ENCODE data around the gene RHOA.

Gene RHOA

DNA sequence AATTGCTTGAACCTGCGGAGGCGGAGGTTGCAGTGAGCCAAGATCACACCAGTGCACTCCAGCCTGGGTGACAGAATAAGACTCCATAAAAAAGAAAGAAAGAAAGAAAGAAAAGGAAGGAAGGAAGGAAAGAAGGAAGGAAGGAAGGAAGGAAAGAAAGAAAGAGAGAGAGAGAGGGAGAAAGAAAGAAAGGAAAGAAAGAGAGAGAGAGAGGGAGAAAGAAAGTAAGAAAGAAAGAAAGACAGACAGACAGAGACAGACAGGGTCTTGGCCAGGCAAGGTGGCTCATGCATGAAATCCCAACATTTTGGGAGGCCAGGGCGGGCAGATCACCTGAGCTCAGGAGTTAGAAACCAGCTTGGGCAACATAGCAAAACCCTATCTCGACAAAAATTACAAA lies 41.8 kb upstream of the RHOA start:
- H3K4me3 ChIP-seq (ENCODE audit: low read depth, low read length): no peak overlapping the region
- TF ChIP-seq, protein P1, sequence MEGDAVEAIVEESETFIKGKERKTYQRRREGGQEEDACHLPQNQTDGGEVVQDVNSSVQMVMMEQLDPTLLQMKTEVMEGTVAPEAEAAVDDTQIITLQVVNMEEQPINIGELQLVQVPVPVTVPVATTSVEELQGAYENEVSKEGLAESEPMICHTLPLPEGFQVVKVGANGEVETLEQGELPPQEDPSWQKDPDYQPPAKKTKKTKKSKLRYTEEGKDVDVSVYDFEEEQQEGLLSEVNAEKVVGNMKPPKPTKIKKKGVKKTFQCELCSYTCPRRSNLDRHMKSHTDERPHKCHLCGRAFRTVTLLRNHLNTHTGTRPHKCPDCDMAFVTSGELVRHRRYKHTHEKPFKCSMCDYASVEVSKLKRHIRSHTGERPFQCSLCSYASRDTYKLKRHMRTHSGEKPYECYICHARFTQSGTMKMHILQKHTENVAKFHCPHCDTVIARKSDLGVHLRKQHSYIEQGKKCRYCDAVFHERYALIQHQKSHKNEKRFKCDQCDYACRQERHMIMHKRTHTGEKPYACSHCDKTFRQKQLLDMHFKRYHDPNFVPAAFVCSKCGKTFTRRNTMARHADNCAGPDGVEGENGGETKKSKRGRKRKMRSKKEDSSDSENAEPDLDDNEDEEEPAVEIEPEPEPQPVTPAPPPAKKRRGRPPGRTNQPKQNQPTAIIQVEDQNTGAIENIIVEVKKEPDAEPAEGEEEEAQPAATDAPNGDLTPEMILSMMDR (IDR thresholded peaks at IDR 0.05; ENCODE audit: control insufficient read depth, extremely low read depth, insufficient read depth): no peak
- DNase-seq (ENCODE audit: low read depth): no peak

DNA sequence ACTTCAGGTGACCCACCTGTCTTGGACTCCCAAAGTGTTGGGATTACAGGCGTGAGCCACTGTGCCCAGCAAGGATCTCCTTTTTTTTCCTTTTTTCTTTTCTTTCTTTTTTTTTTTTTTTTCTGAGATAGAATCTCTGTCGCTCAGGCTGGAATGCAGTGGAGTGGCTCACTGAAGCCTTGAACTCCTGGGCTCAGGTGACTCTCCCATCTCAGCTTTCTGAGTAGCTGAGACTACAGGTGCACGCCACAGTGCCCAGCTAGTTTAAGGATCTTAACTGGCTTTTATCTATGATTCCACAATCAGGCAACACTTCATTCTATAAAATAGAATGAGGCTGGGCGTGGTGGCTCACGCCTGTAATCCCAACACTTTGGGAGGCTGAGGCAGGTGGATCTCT lies 33.6 kb upstream of the RHOA start:
- TF ChIP-seq, protein P1 (IDR thresholded peaks at IDR 0.05; ENCODE audit: control insufficient read depth, extremely low read depth, insufficient read depth): no peak
- no peak overlapping the region for H3K4me3 ChIP-seq (ENCODE audit: low read depth, low read length)
- no peak for DNase-seq (ENCODE audit: low read depth)

DNA sequence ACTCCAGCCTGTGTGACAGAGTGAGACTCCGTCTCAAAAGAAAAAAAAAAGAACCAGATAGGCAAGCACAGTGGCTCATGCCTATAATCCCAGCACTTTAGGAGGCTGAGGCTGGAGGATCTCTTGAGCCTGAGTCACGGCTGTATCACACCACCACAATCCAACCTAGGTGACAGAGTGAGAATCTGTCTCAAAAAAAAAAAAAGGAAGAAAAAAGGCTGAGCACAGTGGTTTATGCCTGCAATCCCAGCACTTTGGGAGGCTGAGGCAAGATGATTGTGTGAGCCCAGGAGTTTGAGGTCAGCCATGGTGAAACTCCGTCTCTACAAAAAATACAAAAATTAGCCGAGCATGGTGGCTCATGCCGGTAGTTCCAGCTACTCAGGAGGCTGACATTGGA lies 23.0 kb upstream of the RHOA start:
- no peak for DNase-seq (ENCODE audit: low read depth)
- TF ChIP-seq, protein P1 (IDR thresholded peaks at IDR 0.05; ENCODE audit: control insufficient read depth, extremely low read depth, insufficient read depth): no peak
- no peak overlapping the region for H3K4me3 ChIP-seq (ENCODE audit: low read depth, low read length)

DNA sequence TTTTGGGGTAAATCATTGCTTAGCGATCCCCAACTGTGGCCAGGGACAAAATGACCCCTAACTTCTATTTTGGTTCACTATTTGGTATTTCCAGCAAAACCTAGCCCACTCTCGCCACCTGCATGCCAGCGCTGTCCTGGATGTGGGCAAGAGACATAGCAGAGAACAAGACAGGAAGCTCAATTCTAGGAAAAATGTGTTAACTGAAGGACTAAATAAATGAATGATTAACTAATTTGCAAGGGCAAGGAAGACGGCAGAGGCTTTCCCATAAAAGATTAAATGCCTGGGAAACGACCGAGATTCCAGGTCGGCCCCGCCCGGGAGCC lies 16.9 kb upstream of the RHOA start:
- TF ChIP-seq, protein P1 (IDR thresholded peaks at IDR 0.05; ENCODE audit: control insufficient read depth, extremely low read depth, insufficient read depth): no peak
- no peak for DNase-seq (ENCODE audit: low read depth)
- H3K4me3 ChIP-seq (ENCODE audit: low read depth, low read length): peak overlapping the region; percentile 62

DNA sequence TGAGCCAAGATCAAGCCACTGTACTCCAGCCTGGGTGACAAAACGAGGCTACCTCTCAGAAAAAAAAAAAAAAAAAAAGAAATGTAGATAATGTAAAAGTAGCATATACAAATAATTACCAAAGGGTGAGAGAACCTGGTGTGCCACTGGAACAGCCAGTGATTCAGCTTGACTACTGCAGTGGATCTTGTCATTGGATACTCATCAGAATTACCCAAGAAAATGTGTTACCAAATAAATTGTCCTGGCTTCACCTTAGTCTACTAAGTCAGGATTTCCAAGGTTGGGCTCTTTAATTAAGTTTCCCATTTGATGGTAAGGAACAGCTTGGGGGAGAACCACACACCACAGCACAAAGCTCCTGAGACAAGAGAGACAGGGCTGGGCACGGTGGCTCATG lies 15.8 kb upstream of the RHOA start:
- no peak for DNase-seq (ENCODE audit: low read depth)
- H3K4me3 ChIP-seq (ENCODE audit: low read depth, low read length): no peak overlapping the region
- TF ChIP-seq, protein P1 (IDR thresholded peaks at IDR 0.05; ENCODE audit: control insufficient read depth, extremely low read depth, insufficient read depth): no peak

DNA sequence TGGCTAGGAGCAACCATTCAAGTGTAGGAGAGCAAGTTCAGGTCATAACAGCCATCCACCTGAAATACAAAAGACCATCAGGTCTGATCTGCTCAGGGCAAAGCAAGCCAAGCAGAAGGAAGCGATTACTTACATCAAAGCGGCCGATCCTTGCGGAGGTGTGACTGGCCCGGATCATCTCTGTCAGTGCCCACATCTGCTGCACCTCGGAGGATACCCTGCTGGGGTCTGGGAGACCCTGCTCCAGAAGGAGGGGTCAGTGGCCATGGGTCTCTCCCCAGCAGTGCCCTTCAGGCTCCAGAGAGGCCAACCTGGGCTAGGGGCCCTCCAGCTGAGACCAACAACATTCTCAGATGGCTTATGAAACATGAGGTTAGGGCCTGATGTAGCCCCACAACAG lies 13.0 kb upstream of the RHOA start:
- H3K4me3 ChIP-seq (ENCODE audit: low read depth, low read length): no peak overlapping the region
- DNase-seq (ENCODE audit: low read depth): no peak
- TF ChIP-seq, protein P1 (IDR thresholded peaks at IDR 0.05; ENCODE audit: control insufficient read depth, extremely low read depth, insufficient read depth): no peak

DNA sequence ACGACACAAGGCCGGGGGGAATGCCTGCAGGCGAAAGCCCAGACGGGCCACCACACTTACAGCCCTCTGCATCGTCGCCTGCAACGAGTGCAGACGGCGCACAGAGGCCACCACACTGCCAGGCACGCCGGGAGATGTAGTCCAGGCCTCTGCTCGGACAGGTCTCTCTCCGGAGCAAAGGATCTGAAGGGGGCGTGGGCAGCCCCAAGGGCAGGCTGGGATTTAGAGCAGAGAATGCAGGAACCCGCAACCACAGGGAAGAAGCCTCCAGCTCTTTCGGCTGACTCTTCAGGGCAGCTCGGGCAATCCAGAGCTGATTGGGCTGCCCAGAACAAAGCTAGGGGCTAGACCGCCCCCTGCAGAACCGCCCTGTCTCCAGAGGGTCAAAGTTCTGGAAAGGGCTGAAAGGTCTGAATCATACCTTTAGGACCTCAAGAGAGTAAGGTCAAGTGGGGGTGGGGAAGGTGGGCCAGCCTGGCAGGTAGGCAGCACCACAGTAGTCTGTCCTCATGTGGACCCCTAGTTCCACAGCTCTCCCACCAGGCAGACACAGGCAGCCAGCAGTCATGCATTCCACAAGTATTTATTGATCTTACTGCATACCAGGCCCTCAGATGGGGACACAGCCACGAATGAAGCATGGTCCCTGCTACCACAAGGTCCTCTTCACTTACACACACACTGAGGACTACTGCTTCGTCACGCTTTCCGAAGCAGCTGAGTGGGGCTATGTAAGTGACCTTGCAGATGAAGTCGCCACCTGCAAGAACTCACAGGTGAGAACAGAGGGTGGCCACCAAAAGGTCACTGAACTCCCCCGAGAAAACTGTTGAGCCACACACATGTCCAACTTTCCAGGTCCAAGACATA lies 10.8 kb upstream of the RHOA start, which contains the start of gene AMT:
Gene AMT, minus strand, starts transcription at position 95 of the 870 bp plus-strand sequence. Its CDS starts 23 bp downstream, at position 72.
- TF ChIP-seq, protein P1 (IDR thresholded peaks at IDR 0.05; ENCODE audit: control insufficient read depth, extremely low read depth, insufficient read depth): no peak
- no peak within 1 kb of the TSS for H3K4me3 ChIP-seq (ENCODE audit: low read depth, low read length)
- DNase-seq (ENCODE audit: low read depth): no peak

Measured in LNCaP clone FGC (cell line).